Mesendoderm (in vitro differentiated cells): ENCODE data around the gene PPA2.

Experiments
- DNase-seq: peaks from one replicate; pipeline ENCODE4 v3.0.0; 2013
- H2AK5ac ChIP-seq: 2 replicates; pipeline ENCODE4 v1.6.1; 2013; ENCODE audit warnings: low read length, inconsistent platforms
- H2BK120ac ChIP-seq: 2 replicates; pipeline ENCODE4 v1.6.1; 2013; ENCODE audit warnings: low read depth, mild to moderate bottlenecking, low read length, moderate library complexity, mixed read lengths
- H2BK15ac ChIP-seq: replicated peaks from 2 replicates; pipeline ENCODE4 v1.6.1; 2013; ENCODE audit warnings: low read depth, mild to moderate bottlenecking, moderate library complexity
- H2BK5ac ChIP-seq: 2 replicates; pipeline ENCODE4 v1.6.1; 2013; ENCODE audit warnings: low read length, inconsistent platforms
- H3K18ac ChIP-seq: 2 replicates; pipeline ENCODE4 v1.6.1; 2013; ENCODE audit warnings: mild to moderate bottlenecking, low read length, mixed read lengths
- H3K23ac ChIP-seq: one replicate; pipeline ENCODE4 v1.6.1; 2013; ENCODE audit warnings: low read length
- H3K27ac ChIP-seq: 2 replicates; pipeline ENCODE4 v1.5.1; 2013; ENCODE audit warnings: low read depth, mild to moderate bottlenecking, inconsistent platforms, low read length, moderate library complexity
- H3K27me3 ChIP-seq: 2 replicates; pipeline ENCODE4 v1.6.1; 2013; ENCODE audit warnings: low read length, control low read depth, mild to moderate bottlenecking, inconsistent platforms; ENCODE audit not compliant: insufficient read depth, poor library complexity
- H3K36me3 ChIP-seq: 2 replicates; pipeline ENCODE4 v1.6.1; 2013; ENCODE audit warnings: low read length, inconsistent platforms; ENCODE audit not compliant: control insufficient read depth, insufficient read depth
- H3K4ac ChIP-seq: one replicate; pipeline ENCODE4 v1.6.1; 2013; ENCODE audit warnings: low read depth, mild to moderate bottlenecking, low read length, moderate library complexity
- H3K4me1 ChIP-seq: 2 replicates; pipeline ENCODE4 v1.6.1; 2013; ENCODE audit warnings: low read depth, low read length, inconsistent platforms; ENCODE audit not compliant: control insufficient read depth
- H3K4me2 ChIP-seq: 2 replicates; pipeline ENCODE4 v1.6.1; 2013; ENCODE audit warnings: low read length
- H3K4me3 ChIP-seq: 2 replicates; pipeline ENCODE4 v1.5.1; 2013; ENCODE audit warnings: mild to moderate bottlenecking, low read length
- H3K56ac ChIP-seq: one replicate; pipeline ENCODE4 v1.6.1; 2013; ENCODE audit warnings: low read length
- H3K79me1 ChIP-seq: 2 replicates; pipeline ENCODE4 v1.6.1; 2013; ENCODE audit warnings: low read length, inconsistent platforms
- H3K79me2 ChIP-seq: 2 replicates; pipeline ENCODE4 v1.6.1; 2013; ENCODE audit warnings: mild to moderate bottlenecking, low read length; ENCODE audit not compliant: control insufficient read depth, insufficient read depth
- H3K9ac ChIP-seq: 2 replicates; pipeline ENCODE4 v1.6.1; 2013; ENCODE audit warnings: low read length, inconsistent platforms
- H4K5ac ChIP-seq: one replicate; pipeline ENCODE4 v1.6.1; 2013; ENCODE audit warnings: low read length
- H4K8ac ChIP-seq: one replicate; pipeline ENCODE4 v1.6.1; 2013; ENCODE audit warnings: low read depth, mild to moderate bottlenecking, control low read depth, low read length, moderate library complexity
- WGBS: extraction: QIAGEN DNeasy Blood & Tissue Kit; methylation state at CpG from one replicate; pipeline ENCODE4 v1.1.7; 2013; ENCODE audit warnings: low lambda C conversion rate, missing lambda C conversion rate; ENCODE audit not compliant: insufficient coverage; ENCODE audit errors: extremely low coverage; 5-methylcytosine and 5-hydroxymethylcytosine counted together

The PPA2 gene

DNA sequence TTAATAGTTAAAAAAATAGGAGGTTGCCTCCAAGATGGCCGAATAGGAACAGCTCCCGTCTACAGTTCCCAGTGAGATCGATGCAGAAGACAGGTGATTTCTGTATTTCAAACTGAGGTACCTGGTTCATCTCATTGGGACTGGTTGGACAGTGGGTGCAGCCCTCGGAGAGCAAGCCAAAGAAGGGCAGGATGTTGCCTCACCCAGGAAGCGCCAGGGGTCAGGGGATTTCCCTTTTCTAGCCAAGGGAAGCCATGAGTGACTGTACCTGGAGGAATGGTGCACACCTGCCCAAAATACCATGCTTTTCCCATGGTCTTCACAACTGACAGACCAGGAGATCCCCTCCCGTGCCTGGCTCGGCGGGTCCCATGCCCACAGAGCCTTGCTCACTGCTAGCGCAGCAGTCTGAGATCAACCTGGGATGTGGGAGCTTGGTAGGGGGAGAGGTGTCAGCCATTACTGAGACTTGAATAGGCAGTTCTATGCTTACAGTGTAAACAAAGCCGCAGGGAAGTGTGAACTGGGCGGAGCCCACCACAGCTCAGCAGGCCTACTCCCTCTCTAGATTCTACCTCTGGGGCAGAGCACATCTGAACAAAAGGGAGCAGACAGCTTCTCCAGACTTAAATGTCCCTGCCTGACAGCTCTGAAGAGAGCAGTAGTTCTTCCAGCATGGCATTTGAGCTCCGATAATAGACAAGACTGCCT, 47.5 kb downstream of the PPA2 start:
- no peak overlapping the region for H3K4me2 ChIP-seq
- H3K79me2 ChIP-seq: no peaks in the 10 kb centered on the region
- no peak overlapping the region for H4K8ac ChIP-seq
- no peak overlapping the region for H3K4ac ChIP-seq
- no peak overlapping the region for H2AK5ac ChIP-seq
- H3K27me3 ChIP-seq: no peaks in the 10 kb centered on the region
- no peak overlapping the region for H3K4me3 ChIP-seq
- H3K56ac ChIP-seq: no peak overlapping the region
- no peaks in the 10 kb centered on the region for H3K4me1 ChIP-seq
- H4K5ac ChIP-seq: no peak overlapping the region
- no peaks in the 10 kb centered on the region for H3K79me1 ChIP-seq
- no peak overlapping the region for H3K9ac ChIP-seq
- no peak overlapping the region for H3K18ac ChIP-seq
- H3K23ac ChIP-seq: no peak overlapping the region
- no peak overlapping the region for H2BK120ac ChIP-seq
- WGBS: no CpG with 5 or more reads among the region's 12 CpGs
- H3K36me3 ChIP-seq: no peaks in the 10 kb centered on the region
- no peak overlapping the region for H2BK15ac ChIP-seq
- no peak overlapping the region for H2BK5ac ChIP-seq
- H3K27ac ChIP-seq: no peak overlapping the region
- DNase-seq: peak; percentile 51

DNA sequence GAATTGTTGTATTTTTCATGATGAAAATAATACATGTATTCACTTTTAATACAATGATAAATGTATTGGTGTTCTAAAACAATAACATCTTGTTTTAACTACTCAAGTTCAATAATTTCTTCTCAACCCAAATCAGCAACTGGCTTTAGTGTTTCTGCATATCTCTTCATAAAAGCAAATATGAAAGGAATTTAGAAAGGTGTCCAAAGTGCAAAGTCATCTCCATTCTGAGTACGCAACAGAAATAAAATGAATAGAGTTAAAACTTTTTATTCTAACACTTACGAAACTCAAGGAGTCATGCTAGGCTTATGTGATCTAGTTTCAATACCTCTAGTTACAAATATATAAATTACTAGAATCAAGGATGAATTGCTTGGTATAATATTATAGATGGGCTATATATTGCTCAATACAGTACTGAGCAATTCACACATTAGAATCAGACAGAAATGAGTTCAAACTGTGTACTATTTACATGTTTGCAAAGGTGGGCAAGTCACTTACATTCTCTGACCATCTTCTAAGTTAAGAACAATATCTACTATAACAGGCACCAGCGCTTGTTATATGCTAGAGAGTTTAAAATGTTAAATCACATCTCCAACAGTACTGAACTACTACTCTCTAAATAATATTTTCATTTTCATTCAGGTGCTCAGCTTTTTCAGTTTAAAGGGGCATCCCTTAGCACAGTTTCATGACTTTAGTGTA, 51.5 kb downstream of the PPA2 start:
- Histone ChIP-seq H3K9ac (no peak overlapping the region), H3K36me3 (no peaks in the 10 kb centered on the region), H3K4me1 (no peaks in the 10 kb centered on the region), H2BK15ac (no peak overlapping the region), H3K23ac (no peak overlapping the region), H3K4me3 (no peak overlapping the region), H3K27me3 (no peaks in the 10 kb centered on the region), H2BK120ac (no peak overlapping the region), H3K79me2 (no peaks in the 10 kb centered on the region), H4K8ac (no peak overlapping the region), H3K79me1 (no peaks in the 10 kb centered on the region), H3K56ac (no peak overlapping the region), H3K18ac (no peak overlapping the region), H3K4me2 (no peak overlapping the region), H3K27ac (no peak overlapping the region), H2AK5ac (no peak overlapping the region), H4K5ac (no peak overlapping the region), H3K4ac (no peak overlapping the region), H2BK5ac (no peak overlapping the region)
- no peak for DNase-seq
- no CpG with 5 or more reads among the region's 3 CpGs for WGBS

DNA sequence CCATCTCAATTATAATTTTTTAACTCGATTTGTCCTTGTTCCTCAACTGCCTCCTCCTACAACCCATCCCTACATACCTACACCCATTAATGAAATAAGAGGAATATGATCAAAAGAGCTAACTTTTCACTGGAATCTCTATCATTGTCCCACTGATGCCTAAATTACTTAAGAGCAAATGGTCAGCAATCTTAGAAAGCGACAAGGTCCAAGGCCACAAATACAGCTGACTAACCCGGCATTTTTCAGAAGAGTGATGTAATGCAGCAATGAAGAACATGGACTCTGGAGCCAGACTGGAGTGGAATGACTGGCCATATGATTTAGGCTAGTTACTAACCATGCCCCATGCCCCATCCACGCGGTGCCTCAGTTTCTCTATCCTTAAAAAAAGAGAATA, 56.2 kb downstream of the PPA2 start:
- Histone ChIP-seq H3K9ac (no peak overlapping the region), H3K4me3 (no peak overlapping the region), H3K27me3 (no peaks in the 10 kb centered on the region), H3K79me1 (no peaks in the 10 kb centered on the region), H3K56ac (no peak overlapping the region), H3K4me1 (no peaks in the 10 kb centered on the region), H4K8ac (no peak overlapping the region), H3K4ac (no peak overlapping the region), H3K23ac (no peak overlapping the region), H3K4me2 (no peak overlapping the region), H3K27ac (no peak overlapping the region), H2AK5ac (no peak overlapping the region), H2BK15ac (no peak overlapping the region), H2BK5ac (no peak overlapping the region), H4K5ac (no peak overlapping the region), H3K36me3 (no peaks in the 10 kb centered on the region), H3K18ac (no peak overlapping the region), H3K79me2 (no peaks in the 10 kb centered on the region), H2BK120ac (no peak overlapping the region)
- DNase-seq: no peak
- WGBS: 100% methylated on average over 1 of the region's 5 CpGs

DNA sequence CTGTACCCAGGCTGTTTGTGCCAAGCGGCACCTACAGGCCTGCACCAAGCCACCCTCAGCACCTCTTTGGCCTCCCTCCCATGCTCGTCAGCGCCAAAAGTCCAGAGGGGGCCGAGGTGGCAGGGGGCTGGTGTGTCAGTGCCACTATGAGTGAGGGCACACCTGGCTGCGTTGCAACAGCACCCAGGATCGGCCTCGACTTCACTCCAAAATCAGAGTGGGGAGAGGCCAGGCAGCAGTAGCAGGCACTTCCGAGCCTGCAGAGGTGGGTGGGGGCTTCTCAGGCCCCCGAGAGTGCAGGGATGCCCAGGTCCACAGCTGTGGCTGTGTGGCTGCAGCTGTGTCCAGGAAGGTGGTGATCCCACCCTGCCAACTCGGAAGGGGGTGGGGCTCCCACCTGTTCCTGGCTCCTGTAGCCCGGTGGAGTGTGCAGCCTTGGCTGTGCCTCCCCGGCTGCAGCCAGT, 58.5 kb downstream of the PPA2 start:
- no peaks in the 10 kb centered on the region for H3K36me3 ChIP-seq
- H3K56ac ChIP-seq: no peak overlapping the region
- H3K18ac ChIP-seq: no peak overlapping the region
- no peak overlapping the region for H4K5ac ChIP-seq
- H3K4me3 ChIP-seq: no peak overlapping the region
- H3K4me2 ChIP-seq: no peak overlapping the region
- no peak for DNase-seq
- H3K79me1 ChIP-seq: no peaks in the 10 kb centered on the region
- H3K9ac ChIP-seq: no peak overlapping the region
- no peaks in the 10 kb centered on the region for H3K27me3 ChIP-seq
- no peak overlapping the region for H2BK15ac ChIP-seq
- H4K8ac ChIP-seq: no peak overlapping the region
- no peak overlapping the region for H2BK5ac ChIP-seq
- WGBS: no CpG with 5 or more reads among the region's 12 CpGs
- H2BK120ac ChIP-seq: no peak overlapping the region
- no peak overlapping the region for H3K4ac ChIP-seq
- no peak overlapping the region for H3K27ac ChIP-seq
- H3K4me1 ChIP-seq: no peaks in the 10 kb centered on the region
- no peaks in the 10 kb centered on the region for H3K79me2 ChIP-seq
- no peak overlapping the region for H2AK5ac ChIP-seq
- H3K23ac ChIP-seq: no peak overlapping the region

GRCh38 chr4:105414316-105414715, 59.5 kb downstream of the PPA2 start:
- H2BK120ac ChIP-seq: no peak overlapping the region
- no peak overlapping the region for H3K4me2 ChIP-seq
- no peak overlapping the region for H3K18ac ChIP-seq
- H3K9ac ChIP-seq: no peak overlapping the region
- no peak overlapping the region for H3K4ac ChIP-seq
- no peak overlapping the region for H2AK5ac ChIP-seq
- H2BK5ac ChIP-seq: no peak overlapping the region
- no peaks in the 10 kb centered on the region for H3K79me1 ChIP-seq
- no peaks in the 10 kb centered on the region for H3K27me3 ChIP-seq
- H3K23ac ChIP-seq: no peak overlapping the region
- no CpG with 5 or more reads among the region's 15 CpGs for WGBS
- H3K4me3 ChIP-seq: no peak overlapping the region
- H4K5ac ChIP-seq: no peak overlapping the region
- H3K36me3 ChIP-seq: no peaks in the 10 kb centered on the region
- no peak overlapping the region for H3K56ac ChIP-seq
- H3K27ac ChIP-seq: no peak overlapping the region
- H3K79me2 ChIP-seq: no peaks in the 10 kb centered on the region
- no peaks in the 10 kb centered on the region for H3K4me1 ChIP-seq
- DNase-seq: no peak
- no peak overlapping the region for H2BK15ac ChIP-seq
- H4K8ac ChIP-seq: no peak overlapping the region
